GM19324 (cell line): ENCODE results near the gene GPC6.

Experiments used
- ATAC-seq: cut with Tn5 transposase; IDR thresholded peaks from one replicate; pipeline ENCODE4 v1.9.1; 2021; ENCODE audit warnings: mild to moderate bottlenecking, moderate library complexity; ENCODE audit not compliant: unreplicated experiment, low FRiP score

GPC6 gene

GRCh38 chr13:94454334-94454733 lies 1227.7 kb downstream of the GPC6 start:
- ATAC-seq: no peak

DNA sequence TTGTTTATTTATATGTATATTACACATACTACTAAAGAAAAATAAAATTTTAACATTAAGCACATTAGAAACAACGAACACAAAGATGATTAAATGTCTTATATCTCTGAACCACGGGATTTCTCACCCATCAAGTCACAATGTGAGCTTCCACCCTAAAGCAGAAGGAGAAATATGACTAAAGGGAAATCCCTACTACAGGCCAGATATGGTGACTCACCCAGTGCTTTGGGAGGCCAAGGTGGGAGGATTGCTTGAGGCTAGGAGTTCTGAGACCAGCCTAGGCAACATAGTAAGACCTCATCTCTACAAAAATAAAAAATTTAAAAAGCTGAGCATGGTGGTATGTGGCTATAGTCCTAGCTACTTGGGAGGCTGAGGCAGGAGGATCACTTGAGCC lies 1228.3 kb downstream of the GPC6 start:
- ATAC-seq: no peak

DNA sequence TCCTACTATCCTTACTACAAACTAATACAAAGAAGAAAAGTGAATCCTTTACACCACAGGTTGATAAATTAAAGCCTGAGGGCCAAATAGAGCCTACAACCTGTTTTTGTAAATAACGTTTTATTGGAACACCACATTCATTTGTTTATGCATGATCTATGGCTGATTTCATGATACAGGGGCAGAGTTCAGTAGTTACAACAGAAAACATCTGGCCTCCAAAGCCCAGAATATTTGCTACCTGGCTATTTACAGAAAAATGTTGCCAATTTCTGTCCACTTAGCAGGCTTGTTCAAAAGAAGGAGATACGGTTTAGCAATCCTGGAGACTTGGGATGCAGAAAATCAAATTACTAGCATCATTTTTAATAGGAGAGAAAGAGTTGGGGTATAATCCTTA lies 1228.8 kb downstream of the GPC6 start:
- ATAC-seq: no peak
